HepG2 (cell line): Measurements from ENCODE around the gene MYH10. TPM values are rescaled to one million over a fixed set of nuclear protein-coding genes. Genes with fewer than 3 reads are reported as not detected.

Experiments used
- DMAP1 ChIP-seq: IDR thresholded peaks from 2 replicates; pipeline ENCODE4 v1.6.1; 2016
- GABPB1 ChIP-seq: IDR thresholded peaks from 2 replicates; pipeline ENCODE4 v1.6.1; 2016; ENCODE audit warnings: mild to moderate bottlenecking, missing genetic modification reagents, moderate library complexity, missing compliant biosample characterization
- MYC ChIP-seq: sonication (generic); formaldehyde crosslinking; IDR thresholded peaks from 2 replicates; pipeline ENCODE4 v1.9.0; 2021; ENCODE audit warnings: missing genetic modification reagents, borderline replicate concordance
- NRL ChIP-seq: sonication (generic); formaldehyde crosslinking; IDR thresholded peaks from 2 replicates; pipeline ENCODE4 v1.5.0; 2020; ENCODE audit warnings: missing genetic modification reagents, mild to moderate bottlenecking, moderate library complexity, borderline replicate concordance
- ONECUT2 ChIP-seq: sonication (generic); formaldehyde crosslinking; IDR thresholded peaks from 2 replicates; pipeline ENCODE4 v1.4.0; 2020; ENCODE audit warnings: missing genetic modification reagents
- PATZ1 ChIP-seq: sonication (generic); formaldehyde crosslinking; IDR thresholded peaks from 2 replicates; pipeline ENCODE4 v1.4.0; 2020; ENCODE audit warnings: missing genetic modification reagents
- PRDM10 ChIP-seq: sonication (generic); formaldehyde crosslinking; IDR thresholded peaks from 2 replicates; pipeline ENCODE4 v1.4.0; 2020; ENCODE audit warnings: low read depth, missing genetic modification reagents
- REL ChIP-seq: sonication (generic); formaldehyde crosslinking; conservative IDR thresholded peaks from 2 replicates; pipeline ENCODE4 v1.8.0; 2022; ENCODE audit warnings: mild to moderate bottlenecking, missing genetic modification reagents, moderate library complexity
- RNF219 ChIP-seq: sonication (generic); formaldehyde crosslinking; IDR thresholded peaks from 2 replicates; pipeline ENCODE4 v1.5.0; 2020; ENCODE audit warnings: mild to moderate bottlenecking, missing genetic modification reagents
- SKIL ChIP-seq: sonication (generic); formaldehyde crosslinking; IDR thresholded peaks from 2 replicates; pipeline ENCODE4 v1.8.0; 2022; ENCODE audit warnings: missing genetic modification reagents, mild to moderate bottlenecking, moderate library complexity, borderline replicate concordance
- XRCC5 ChIP-seq: fragments of 200-400 bp; formaldehyde crosslinking; optimal IDR thresholded peaks from 2 replicates; pipeline ENCODE3; 2017; ENCODE audit warnings: mild to moderate bottlenecking, low read length
- ZNF205 ChIP-seq: IDR thresholded peaks from 2 replicates; pipeline ENCODE4 v1.6.1; 2018; ENCODE audit warnings: missing biosample characterization, missing genetic modification reagents
- ZNF687 ChIP-seq: sonication (generic); formaldehyde crosslinking; IDR thresholded peaks from 2 replicates; pipeline ENCODE4 v1.5.1; 2020; ENCODE audit warnings: mild to moderate bottlenecking, missing genetic modification reagents, moderate library complexity
- ZNF709 ChIP-seq: sonication (generic); formaldehyde crosslinking; IDR thresholded peaks from 2 replicates; pipeline ENCODE4 v1.5.0; 2020; ENCODE audit warnings: mild to moderate bottlenecking, missing genetic modification reagents
- polyA plus RNA-seq, 8 experiments: library from polyadenylated mRNA; depleted of rRNA in 3 of 8; stranded (reverse) in 7 of 8; unstranded in 1 of 8; fragments of >200 nt; fragmentation: Illumina TruSeq in 4 of 8; extraction: Trizol in 4 of 8; gene quantifications; 2 replicates each; pipeline versions ENCODE4 v1.2.1 to v1.2.3, GENCODE V29; 2011 to 2016; ENCODE audit warnings: low read depth in 4 of 8, missing spikeins in 1 of 8, mixed read lengths in 1 of 8; ENCODE audit not compliant: insufficient read depth in 1 of 8
- total RNA-seq, 5 experiments: library from RNA; depleted of rRNA; stranded (reverse); fragments of >200 nt; fragmentation: Illumina TruSeq; extraction: Trizol; gene quantifications; 2 replicates each; pipeline ENCODE4 v1.2.3, GENCODE V29; 2016; ENCODE audit warnings: low read depth in 1 of 5

The MYH10 gene
- total and polyA plus RNA-seq, 2 of the 13 experiments (the other 11 are each of a cell fraction or from before 2014, with no cell fraction given): 43.4 to 68.6 TPM

- TF ChIP-seq PRDM10 (0 out of 2 replicates have a peak, but pooled peaks have one; percentile 4), DMAP1 (CRISPR knock-in tag) (peak; percentile 68), ONECUT2 (CRISPR knock-in tag) (no peak), GABPB1 (peak; percentile 50), RNF219 (no peak), ZNF709 (CRISPR knock-in tag) (0 out of 2 replicates have a peak, but pooled peaks have one; percentile 23), XRCC5 (peak; percentile 23), NRL (CRISPR knock-in tag) (peak; percentile 89; the same call in 1 of the 2 replicates), MYC (CRISPR knock-in tag) (peak; percentile 12; the same call in 1 of the 2 replicates), ZNF205 (CRISPR knock-in tag) (0 out of 2 replicates have a peak, but pooled peaks have one; percentile 7), ZNF687 (peak; percentile 77), PATZ1 (CRISPR knock-in tag) (peak; percentile 62; the same call in 1 of the 2 replicates), REL (CRISPR knock-in tag) (no peak), SKIL (CRISPR knock-in tag) (no peak)
These were observed 194.2 kb downstream of the MYH10 start (continued) for GRCh38 chr17:8436169-8436843.
